WTC11 (cell line): ENCODE results near the gene CDH20. TPM values are rescaled to one million over a fixed set of nuclear protein-coding genes. Genes with fewer than 3 reads are reported as not detected.

Experiments
- ATAC-seq: fragments of 200-7000 bp; cut with Tn5 transposase; 2 replicates; pipeline ENCODE4 v1.10.0; 2021; ENCODE audit warnings: mild to moderate bottlenecking, moderate library complexity
- CTCF ChIA-PET: fragments of 300-600 bp; sonication (Branson Sonifier 250); formaldehyde crosslinking; loops from one replicate; lab custom pipeline; 2021; ENCODE audit warnings: antibody characterized with exemption; lab: Charles Lee
- POLR2A ChIA-PET: fragments of 350-600 bp; sonication (Branson Sonifier 250); formaldehyde crosslinking; loops from one replicate; lab custom pipeline; 2021; ENCODE audit warnings: antibody characterized with exemption; lab: Charles Lee
- DNase-seq: peaks from one replicate; pipeline ENCODE4 v3.0.0; 2021; ENCODE audit warnings: low spot score
- H3K27ac Mint-ChIP-seq: 2 replicates; pipeline ENCODE4 v1.8.0; 2021; ENCODE audit warnings: mixed read lengths
- H3K27me3 Mint-ChIP-seq: 2 replicates; pipeline ENCODE4 v1.8.0; 2021; ENCODE audit warnings: low read depth, mild to moderate bottlenecking, moderate library complexity, mixed read lengths
- H3K36me3 Mint-ChIP-seq: 2 replicates; pipeline ENCODE4 v1.8.0; 2021; ENCODE audit warnings: mixed read lengths
- H3K4me1 Mint-ChIP-seq: 2 replicates; pipeline ENCODE4 v1.8.0; 2022; ENCODE audit warnings: mixed read lengths
- H3K4me3 Mint-ChIP-seq: 2 replicates; pipeline ENCODE4 v1.8.0; 2021; ENCODE audit warnings: mild to moderate bottlenecking, moderate library complexity, mixed read lengths
- H3K9me3 Mint-ChIP-seq: 2 replicates; pipeline ENCODE4 v1.8.0; 2021; ENCODE audit warnings: mixed read lengths
- E2F4 ChIP-seq: sonication (generic); formaldehyde crosslinking; IDR thresholded peaks from 2 replicates; pipeline ENCODE4 v1.8.1; 2022; ENCODE audit warnings: low read depth, mild to moderate bottlenecking, moderate library complexity, missing genetic modification reagents, borderline replicate concordance
- KAT7 ChIP-seq: sonication (generic); formaldehyde crosslinking; IDR thresholded peaks from 2 replicates; pipeline ENCODE4 v1.8.1; 2023; ENCODE audit warnings: missing genetic modification reagents, mild to moderate bottlenecking, borderline replicate concordance
- MLX ChIP-seq: sonication (generic); formaldehyde crosslinking; IDR thresholded peaks from 2 replicates; pipeline ENCODE4 v1.8.1; 2023; ENCODE audit warnings: mild to moderate bottlenecking, missing genetic modification reagents, moderate library complexity
- NR1H2 ChIP-seq: sonication (generic); formaldehyde crosslinking; IDR thresholded peaks from 2 replicates; pipeline ENCODE4 v1.9.0; 2021; ENCODE audit warnings: mild to moderate bottlenecking, moderate library complexity, missing genetic modification reagents
- NR2C2 ChIP-seq: sonication (generic); formaldehyde crosslinking; IDR thresholded peaks from 2 replicates; pipeline ENCODE4 v1.8.0; 2022; ENCODE audit warnings: mild to moderate bottlenecking, missing genetic modification reagents
- RELA ChIP-seq: sonication (generic); formaldehyde crosslinking; IDR thresholded peaks from 2 replicates; pipeline ENCODE4 v1.8.1; 2022; ENCODE audit warnings: missing genetic modification reagents, mild to moderate bottlenecking, borderline replicate concordance
- STAT6 ChIP-seq: sonication (generic); formaldehyde crosslinking; conservative IDR thresholded peaks from 2 replicates; pipeline ENCODE4 v1.8.1; 2023; ENCODE audit warnings: mild to moderate bottlenecking, low read depth, missing genetic modification reagents, moderate library complexity
- USF2 ChIP-seq: sonication (generic); formaldehyde crosslinking; IDR thresholded peaks from 2 replicates; pipeline ENCODE4 v1.8.1; 2023; ENCODE audit warnings: mild to moderate bottlenecking, missing genetic modification reagents, moderate library complexity
- ZBTB21 ChIP-seq: sonication (generic); formaldehyde crosslinking; IDR thresholded peaks from 2 replicates; pipeline ENCODE4 v1.8.1; 2023; ENCODE audit warnings: mild to moderate bottlenecking, missing genetic modification reagents, borderline replicate concordance
- ZNF121 ChIP-seq: sonication (generic); formaldehyde crosslinking; IDR thresholded peaks from 2 replicates; pipeline ENCODE4 v1.8.0; 2023; ENCODE audit warnings: missing genetic modification reagents
- ZNF396 ChIP-seq: fragments of 250-450 bp; sonication (Bioruptor Pico); IDR thresholded peaks from 2 replicates; pipeline ENCODE4 v1.8.0; 2021; ENCODE audit warnings: mild to moderate bottlenecking, moderate library complexity, borderline replicate concordance
- total RNA-seq: library from RNA; stranded (reverse); gene quantifications from 3 replicates; pipeline ENCODE4 v1.2.3, GENCODE V29; 2021
- TF ChIP-seq, protein P1 (sequence below): fragments of 250-450 bp; sonication (Bioruptor Pico); IDR thresholded peaks from 2 replicates; pipeline ENCODE4 v1.9.0; 2021; ENCODE audit warnings: mild to moderate bottlenecking
- TF ChIP-seq, protein P2 (sequence below): sonication (generic); formaldehyde crosslinking; IDR thresholded peaks from 2 replicates; pipeline ENCODE4 v1.8.0; 2022; ENCODE audit warnings: missing genetic modification reagents
- TF ChIP-seq, protein P3 (sequence below): sonication (generic); formaldehyde crosslinking; IDR thresholded peaks from 2 replicates; pipeline ENCODE4 v1.8.1; 2023; ENCODE audit warnings: mild to moderate bottlenecking, missing genetic modification reagents, borderline replicate concordance
- TF ChIP-seq, protein P4 (sequence below): fragments of 250-450 bp; sonication (Bioruptor Pico); conservative IDR thresholded peaks from 2 replicates; pipeline ENCODE4 v1.9.0; 2021; ENCODE audit warnings: mild to moderate bottlenecking
- TF ChIP-seq, protein P5 (sequence below): sonication (generic); formaldehyde crosslinking; conservative IDR thresholded peaks from 2 replicates; pipeline ENCODE4 v1.8.1; 2022; ENCODE audit warnings: mild to moderate bottlenecking, missing genetic modification reagents

The CDH20 gene
- total RNA-seq, 1 experiment from 2014 or later, result 0.39 TPM

DNA sequence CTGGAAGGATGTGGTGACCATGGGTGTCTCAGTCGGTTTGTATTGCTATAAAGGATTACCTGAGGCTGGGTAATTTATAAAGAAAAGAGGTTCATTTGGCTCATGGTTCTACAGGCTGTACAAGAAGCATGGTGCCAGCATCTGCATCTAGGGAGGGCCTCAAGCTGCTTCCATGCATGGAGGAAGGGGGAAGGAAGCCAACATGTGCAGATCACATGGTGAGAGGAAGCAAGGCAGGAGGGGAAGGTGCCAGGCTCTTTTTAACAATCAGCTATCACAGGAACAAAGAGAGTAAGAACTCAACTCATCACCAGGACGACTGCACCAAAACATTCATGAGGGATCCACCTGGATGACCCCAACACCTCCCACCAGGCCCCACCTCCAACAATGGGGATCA, 209.4 kb downstream of the CDH20 start:
- Mint-ChIP-seq H3K36me3 (no peaks in the 10 kb centered on the region), H3K27ac (no peak overlapping the region), H3K4me3 (no peak overlapping the region), H3K27me3 (no peaks in the 10 kb centered on the region), H3K4me1 (peaks cover 4% of the 10 kb centered on the region), H3K9me3 (peaks cover 9% of the 10 kb centered on the region)
- TF ChIP-seq ZBTB21 (CRISPR knock-in tag) (no peak), STAT6 (no peak), E2F4 (CRISPR knock-in tag) (no peak), ZNF396 (CRISPR knock-in tag) (no peak), RELA (CRISPR knock-in tag) (no peak), USF2 (CRISPR knock-in tag) (no peak), ZNF121 (CRISPR knock-in tag) (no peak), MLX (CRISPR knock-in tag) (no peak), NR2C2 (CRISPR knock-in tag) (no peak), KAT7 (CRISPR knock-in tag) (no peak), NR1H2 (CRISPR knock-in tag) (no peak)
- TF ChIP-seq, protein P1, sequence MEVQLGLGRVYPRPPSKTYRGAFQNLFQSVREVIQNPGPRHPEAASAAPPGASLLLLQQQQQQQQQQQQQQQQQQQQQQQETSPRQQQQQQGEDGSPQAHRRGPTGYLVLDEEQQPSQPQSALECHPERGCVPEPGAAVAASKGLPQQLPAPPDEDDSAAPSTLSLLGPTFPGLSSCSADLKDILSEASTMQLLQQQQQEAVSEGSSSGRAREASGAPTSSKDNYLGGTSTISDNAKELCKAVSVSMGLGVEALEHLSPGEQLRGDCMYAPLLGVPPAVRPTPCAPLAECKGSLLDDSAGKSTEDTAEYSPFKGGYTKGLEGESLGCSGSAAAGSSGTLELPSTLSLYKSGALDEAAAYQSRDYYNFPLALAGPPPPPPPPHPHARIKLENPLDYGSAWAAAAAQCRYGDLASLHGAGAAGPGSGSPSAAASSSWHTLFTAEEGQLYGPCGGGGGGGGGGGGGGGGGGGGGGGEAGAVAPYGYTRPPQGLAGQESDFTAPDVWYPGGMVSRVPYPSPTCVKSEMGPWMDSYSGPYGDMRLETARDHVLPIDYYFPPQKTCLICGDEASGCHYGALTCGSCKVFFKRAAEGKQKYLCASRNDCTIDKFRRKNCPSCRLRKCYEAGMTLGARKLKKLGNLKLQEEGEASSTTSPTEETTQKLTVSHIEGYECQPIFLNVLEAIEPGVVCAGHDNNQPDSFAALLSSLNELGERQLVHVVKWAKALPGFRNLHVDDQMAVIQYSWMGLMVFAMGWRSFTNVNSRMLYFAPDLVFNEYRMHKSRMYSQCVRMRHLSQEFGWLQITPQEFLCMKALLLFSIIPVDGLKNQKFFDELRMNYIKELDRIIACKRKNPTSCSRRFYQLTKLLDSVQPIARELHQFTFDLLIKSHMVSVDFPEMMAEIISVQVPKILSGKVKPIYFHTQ (CRISPR knock-in tag), result no peak
- TF ChIP-seq, protein P2, sequence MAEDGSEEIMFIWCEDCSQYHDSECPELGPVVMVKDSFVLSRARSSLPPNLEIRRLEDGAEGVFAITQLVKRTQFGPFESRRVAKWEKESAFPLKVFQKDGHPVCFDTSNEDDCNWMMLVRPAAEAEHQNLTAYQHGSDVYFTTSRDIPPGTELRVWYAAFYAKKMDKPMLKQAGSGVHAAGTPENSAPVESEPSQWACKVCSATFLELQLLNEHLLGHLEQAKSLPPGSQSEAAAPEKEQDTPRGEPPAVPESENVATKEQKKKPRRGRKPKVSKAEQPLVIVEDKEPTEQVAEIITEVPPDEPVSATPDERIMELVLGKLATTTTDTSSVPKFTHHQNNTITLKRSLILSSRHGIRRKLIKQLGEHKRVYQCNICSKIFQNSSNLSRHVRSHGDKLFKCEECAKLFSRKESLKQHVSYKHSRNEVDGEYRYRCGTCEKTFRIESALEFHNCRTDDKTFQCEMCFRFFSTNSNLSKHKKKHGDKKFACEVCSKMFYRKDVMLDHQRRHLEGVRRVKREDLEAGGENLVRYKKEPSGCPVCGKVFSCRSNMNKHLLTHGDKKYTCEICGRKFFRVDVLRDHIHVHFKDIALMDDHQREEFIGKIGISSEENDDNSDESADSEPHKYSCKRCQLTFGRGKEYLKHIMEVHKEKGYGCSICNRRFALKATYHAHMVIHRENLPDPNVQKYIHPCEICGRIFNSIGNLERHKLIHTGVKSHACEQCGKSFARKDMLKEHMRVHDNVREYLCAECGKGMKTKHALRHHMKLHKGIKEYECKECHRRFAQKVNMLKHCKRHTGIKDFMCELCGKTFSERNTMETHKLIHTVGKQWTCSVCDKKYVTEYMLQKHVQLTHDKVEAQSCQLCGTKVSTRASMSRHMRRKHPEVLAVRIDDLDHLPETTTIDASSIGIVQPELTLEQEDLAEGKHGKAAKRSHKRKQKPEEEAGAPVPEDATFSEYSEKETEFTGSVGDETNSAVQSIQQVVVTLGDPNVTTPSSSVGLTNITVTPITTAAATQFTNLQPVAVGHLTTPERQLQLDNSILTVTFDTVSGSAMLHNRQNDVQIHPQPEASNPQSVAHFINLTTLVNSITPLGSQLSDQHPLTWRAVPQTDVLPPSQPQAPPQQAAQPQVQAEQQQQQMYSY (CRISPR knock-in tag), result no peak
- TF ChIP-seq, protein P3, sequence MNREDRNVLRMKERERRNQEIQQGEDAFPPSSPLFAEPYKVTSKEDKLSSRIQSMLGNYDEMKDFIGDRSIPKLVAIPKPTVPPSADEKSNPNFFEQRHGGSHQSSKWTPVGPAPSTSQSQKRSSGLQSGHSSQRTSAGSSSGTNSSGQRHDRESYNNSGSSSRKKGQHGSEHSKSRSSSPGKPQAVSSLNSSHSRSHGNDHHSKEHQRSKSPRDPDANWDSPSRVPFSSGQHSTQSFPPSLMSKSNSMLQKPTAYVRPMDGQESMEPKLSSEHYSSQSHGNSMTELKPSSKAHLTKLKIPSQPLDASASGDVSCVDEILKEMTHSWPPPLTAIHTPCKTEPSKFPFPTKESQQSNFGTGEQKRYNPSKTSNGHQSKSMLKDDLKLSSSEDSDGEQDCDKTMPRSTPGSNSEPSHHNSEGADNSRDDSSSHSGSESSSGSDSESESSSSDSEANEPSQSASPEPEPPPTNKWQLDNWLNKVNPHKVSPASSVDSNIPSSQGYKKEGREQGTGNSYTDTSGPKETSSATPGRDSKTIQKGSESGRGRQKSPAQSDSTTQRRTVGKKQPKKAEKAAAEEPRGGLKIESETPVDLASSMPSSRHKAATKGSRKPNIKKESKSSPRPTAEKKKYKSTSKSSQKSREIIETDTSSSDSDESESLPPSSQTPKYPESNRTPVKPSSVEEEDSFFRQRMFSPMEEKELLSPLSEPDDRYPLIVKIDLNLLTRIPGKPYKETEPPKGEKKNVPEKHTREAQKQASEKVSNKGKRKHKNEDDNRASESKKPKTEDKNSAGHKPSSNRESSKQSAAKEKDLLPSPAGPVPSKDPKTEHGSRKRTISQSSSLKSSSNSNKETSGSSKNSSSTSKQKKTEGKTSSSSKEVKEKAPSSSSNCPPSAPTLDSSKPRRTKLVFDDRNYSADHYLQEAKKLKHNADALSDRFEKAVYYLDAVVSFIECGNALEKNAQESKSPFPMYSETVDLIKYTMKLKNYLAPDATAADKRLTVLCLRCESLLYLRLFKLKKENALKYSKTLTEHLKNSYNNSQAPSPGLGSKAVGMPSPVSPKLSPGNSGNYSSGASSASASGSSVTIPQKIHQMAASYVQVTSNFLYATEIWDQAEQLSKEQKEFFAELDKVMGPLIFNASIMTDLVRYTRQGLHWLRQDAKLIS (CRISPR knock-in tag), result no peak
- TF ChIP-seq, protein P4, sequence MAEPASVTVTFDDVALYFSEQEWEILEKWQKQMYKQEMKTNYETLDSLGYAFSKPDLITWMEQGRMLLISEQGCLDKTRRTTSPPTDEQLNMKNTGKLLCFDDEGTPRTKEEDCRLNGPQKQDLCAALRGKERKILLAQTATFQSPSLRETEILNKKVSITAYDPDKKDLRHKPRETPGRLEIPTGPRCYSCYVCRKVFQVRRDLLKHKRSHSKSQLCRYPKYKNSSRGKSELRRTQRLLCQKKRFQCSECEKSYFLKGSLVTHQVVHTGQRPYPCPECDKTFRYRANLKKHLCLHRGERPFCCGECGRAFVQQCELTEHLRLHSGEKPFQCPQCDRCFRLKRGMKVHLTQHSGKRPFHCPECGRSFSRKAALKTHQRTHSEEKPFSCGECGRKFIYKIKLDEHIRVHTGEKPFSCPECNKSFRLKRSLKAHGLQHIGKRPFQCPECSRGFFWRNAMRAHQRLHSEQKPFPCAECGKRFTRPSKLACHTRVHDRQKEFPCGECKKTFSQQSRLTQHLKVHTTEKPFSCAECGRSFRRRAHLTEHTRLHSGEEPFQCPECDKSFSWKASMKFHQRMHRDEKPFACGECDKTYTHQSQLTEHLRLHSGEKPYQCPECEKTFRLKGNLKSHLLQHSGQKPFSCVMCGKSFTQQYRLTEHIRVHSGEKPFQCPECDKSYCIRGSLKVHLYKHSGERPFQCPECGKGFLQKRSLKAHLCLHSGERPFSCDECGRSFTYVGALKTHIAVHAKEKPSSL, result no peak
- TF ChIP-seq, protein P5, sequence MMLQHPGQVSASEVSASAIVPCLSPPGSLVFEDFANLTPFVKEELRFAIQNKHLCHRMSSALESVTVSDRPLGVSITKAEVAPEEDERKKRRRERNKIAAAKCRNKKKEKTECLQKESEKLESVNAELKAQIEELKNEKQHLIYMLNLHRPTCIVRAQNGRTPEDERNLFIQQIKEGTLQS (CRISPR knock-in tag), result no peak
- CTCF ChIA-PET, result interaction anchor here (0.8 kb wide), 1 partner anchor 40 kb away, joined by 3 read pairs; no protein-coding TSS in a partner anchor
- DNase-seq (no peak), ATAC-seq (no peak)
- POLR2A ChIA-PET, result interaction anchor here (0.6 kb wide), 1 partner anchor 571 kb away, joined by 4 read pairs; no protein-coding TSS in a partner anchor
